Nephron (organoid): ENCODE data around the gene IFIH1.

Experiments
- H3K27ac Mint-ChIP-seq, 3 experiments: 2 replicates each; pipeline ENCODE4 v1.8.0; 2020; ENCODE audit warnings: mixed read lengths in 3 of 3, mild to moderate bottlenecking in 2 of 3, moderate library complexity in 1 of 3
- H3K27me3 Mint-ChIP-seq: 2 replicates; pipeline ENCODE4 v1.8.0; 2021; ENCODE audit warnings: low read depth, mild to moderate bottlenecking, moderate library complexity, mixed read lengths
- H3K36me3 Mint-ChIP-seq: 2 replicates; pipeline ENCODE4 v1.8.0; 2020; ENCODE audit warnings: low read depth, mixed read lengths
- H3K4me1 Mint-ChIP-seq: 2 replicates; pipeline ENCODE4 v1.8.0; 2020; ENCODE audit warnings: mixed read lengths
- H3K4me3 Mint-ChIP-seq, 3 experiments: 2 replicates each; pipeline ENCODE4 v1.8.0; 2020; ENCODE audit warnings: mild to moderate bottlenecking in 3 of 3, mixed read lengths in 3 of 3, moderate library complexity in 2 of 3
- H3K9me3 Mint-ChIP-seq: 2 replicates; pipeline ENCODE4 v1.8.0; 2020; ENCODE audit warnings: mixed read lengths
- CTCF ChIP-seq, 3 experiments: fragments of 200-600 bp; sonication (generic); IDR thresholded peaks; one replicate each; pipeline ENCODE4 v1.5.0; 2021; ENCODE audit warnings: antibody characterized with exemption in 3 of 3; ENCODE audit not compliant: unreplicated experiment in 3 of 3

IFIH1 gene

GRCh38 chr2:162328424-162329157, 10.1 kb upstream of the IFIH1 start:
- no peaks in the 10 kb centered on the region for H3K36me3 Mint-ChIP-seq
- no peak overlapping the region for H3K4me3 Mint-ChIP-seq
- H3K27me3 Mint-ChIP-seq, result peaks cover 6% of the 10 kb centered on the region
- no peaks in the 10 kb centered on the region for H3K9me3 Mint-ChIP-seq
- H3K4me1 Mint-ChIP-seq, result no peaks in the 10 kb centered on the region
- no peak overlapping the region for H3K27ac Mint-ChIP-seq
- TF ChIP-seq CTCF (IDR thresholded peaks at IDR 0.05; ENCODE audit: unreplicated experiment in 3 of 3), result no peak

- Mint-ChIP-seq H3K27ac (no peak overlapping the region), H3K4me3 (no peak overlapping the region), H3K36me3 (no peaks in the 10 kb centered on the region), H3K9me3 (no peaks in the 10 kb centered on the region), H3K27me3 (peaks cover 6% of the 10 kb centered on the region), H3K4me1 (no peaks in the 10 kb centered on the region)
- no peak for TF ChIP-seq CTCF (IDR thresholded peaks at IDR 0.05; ENCODE audit: unreplicated experiment in 3 of 3)
Measured at GRCh38 chr2:162327806-162328205, 9.3 kb upstream of the IFIH1 start.

- H3K27ac Mint-ChIP-seq, result no peak overlapping the region
- H3K27me3 Mint-ChIP-seq, result peaks cover 6% of the 10 kb centered on the region
- peak in 2 of 3 experiments; percentile 17 to 20 for TF ChIP-seq CTCF (IDR thresholded peaks at IDR 0.05; ENCODE audit: unreplicated experiment in 3 of 3)
- no peaks in the 10 kb centered on the region for H3K36me3 Mint-ChIP-seq
- no peaks in the 10 kb centered on the region for H3K9me3 Mint-ChIP-seq
- no peaks in the 10 kb centered on the region for H3K4me1 Mint-ChIP-seq
- H3K4me3 Mint-ChIP-seq, result no peak overlapping the region
Measured at GRCh38 chr2:162327134-162327769, 8.8 kb upstream of the IFIH1 start.

- TF ChIP-seq CTCF (IDR thresholded peaks at IDR 0.05; ENCODE audit: unreplicated experiment in 3 of 3), result no peak
- Mint-ChIP-seq H3K9me3 (no peaks in the 10 kb centered on the region), H3K36me3 (no peaks in the 10 kb centered on the region), H3K27me3 (peaks cover 16% of the 10 kb centered on the region), H3K4me3 (no peak overlapping the region), H3K4me1 (no peaks in the 10 kb centered on the region), H3K27ac (no peak overlapping the region)
Measured at GRCh38 chr2:162324953-162325352, 6.5 kb upstream of the IFIH1 start.

- no peak for TF ChIP-seq CTCF (IDR thresholded peaks at IDR 0.05; ENCODE audit: unreplicated experiment in 3 of 3)
- Mint-ChIP-seq H3K4me1 (peaks cover 7% of the 10 kb centered on the region), H3K36me3 (no peaks in the 10 kb centered on the region), H3K9me3 (no peaks in the 10 kb centered on the region), H3K27ac (no peak overlapping the region), H3K27me3 (peaks cover 25% of the 10 kb centered on the region), H3K4me3 (no peak overlapping the region)
Measured at GRCh38 chr2:162320864-162321517, 2.5 kb upstream of the IFIH1 start.
